ENCODE measurements around the gene GREB1. TPM values are rescaled to one million over a fixed set of nuclear protein-coding genes. Genes with fewer than 3 reads are reported as not detected.

GREB1 gene
- total and polyA plus RNA-seq, 2 of the 13 experiments (the other 11 are each of a cell fraction or from before 2014, with no cell fraction given): 31.3 to 61.2 TPM

GRCh38 chr2:11669454-11670291, 135.8 kb downstream of the GREB1 start, which contains the start of gene NTSR2 (continued):
- TF ChIP-seq PHB2 (IDR thresholded peaks at IDR 0.05; ENCODE audit: partially characterized antibody): no peak
- TF ChIP-seq ZNF703 (CRISPR knock-in tag; IDR thresholded peaks at IDR 0.05; ENCODE audit: borderline replicate concordance): peak; percentile 96
- no peak for TF ChIP-seq RCOR2 (CRISPR knock-in tag; IDR thresholded peaks at IDR 0.05)
- TF ChIP-seq ZNF414 (CRISPR knock-in tag; IDR thresholded peaks at IDR 0.05): peak; percentile 74; the same call in 1 of the 2 replicates
- peak; percentile 94 for TF ChIP-seq RELA (CRISPR knock-in tag; IDR thresholded peaks at IDR 0.05)
- peak; percentile 39; the same call in 1 of the 2 replicates for TF ChIP-seq FOSL1 (CRISPR knock-in tag; IDR thresholded peaks at IDR 0.05; ENCODE audit: borderline replicate concordance)
- peak; percentile 98 for TF ChIP-seq MXI1 (IDR thresholded peaks at IDR 0.05; ENCODE audit: borderline replicate concordance, low read depth, low read length)
- no peak for TF ChIP-seq ZBTB46 (CRISPR knock-in tag; IDR thresholded peaks at IDR 0.05; ENCODE audit: borderline replicate concordance)
- TF ChIP-seq HNF1A (IDR thresholded peaks at IDR 0.05; ENCODE audit: low read depth): no peak
- TF ChIP-seq HNF1A (CRISPR knock-in tag; IDR thresholded peaks at IDR 0.05; ENCODE audit: borderline replicate concordance): peak; percentile 78
- peak; percentile 97 for TF ChIP-seq ZNF441 (CRISPR knock-in tag; IDR thresholded peaks at IDR 0.05; ENCODE audit: borderline replicate concordance)
- no peak for TF ChIP-seq KMT2A (CRISPR knock-in tag; IDR thresholded peaks at IDR 0.05)
- TF ChIP-seq MATR3 (CRISPR knock-in tag; IDR thresholded peaks at IDR 0.05): no peak
- TF ChIP-seq SP2 (CRISPR knock-in tag; IDR thresholded peaks at IDR 0.05): peak; percentile 69
- peak; percentile 100 for TF ChIP-seq CCDC6 (CRISPR knock-in tag; IDR thresholded peaks at IDR 0.05)
- TF ChIP-seq ZNF83 (CRISPR knock-in tag; IDR thresholded peaks at IDR 0.05; ENCODE audit: borderline replicate concordance): peak; percentile 99
- TF ChIP-seq U2AF1 (optimal IDR thresholded peaks at IDR 0.05; ENCODE audit: low read depth, low read length): no peak
- no peak for TF ChIP-seq ZUFSP (CRISPR knock-in tag; IDR thresholded peaks at IDR 0.05; ENCODE audit: borderline replicate concordance)

Measured in HepG2 (cell line).